Adrenal gland (tissue), 5 donors: ENCODE data around the gene THRA.

Experiments used
- CTCF ChIP-seq, 6 experiments: fragments of 450-650 bp in 4 of 6; fragments of 200-600 bp in 2 of 6; sonication (generic) in 1 of 6; IDR thresholded peaks; 1 replicate in 5 of 6; 2 replicates in 1 of 6; pipeline versions ENCODE4 v1.5.1 to v1.8.0; 2016 to 2021; ENCODE audit warnings: antibody characterized with exemption in 6 of 6, mild to moderate bottlenecking in 2 of 6, moderate library complexity in 1 of 6
- POLR2A ChIP-seq, 2 donors: fragments of 450-650 bp; IDR thresholded peaks; one replicate each; pipeline ENCODE4 v1.6.1; 2017; ENCODE audit warnings: antibody characterized with exemption in 2 of 2, mild to moderate bottlenecking in 2 of 2, moderate library complexity in 1 of 2
- donor health status: DM: no; HTN: no; CAD: no.

GRCh38 chr17:40071313-40072039 is 8.7 kb downstream of the THRA start:
- TF ChIP-seq CTCF (IDR thresholded peaks at IDR 0.05), result no peak
- peak in 1 of 2 donors; percentile 70 for TF ChIP-seq POLR2A (IDR thresholded peaks at IDR 0.05)
